Stimulated activated CD4-positive, alpha-beta T cell treated with anti-CD3 and anti-CD28 coated beads, Interleukin-15, amount 100 ng/mL, for 1 hour (primary cell): ENCODE data around the gene NME9.

Experiments used
- DNase-seq, 2 donors: peaks; one replicate each; pipeline ENCODE4 v3.0.0-alpha.2; 2020; ENCODE audit warnings: low read depth in 1 of 2, low spot score in 1 of 2

The NME9 gene

GRCh38 chr3:138363322-138363721, 33.7 kb upstream of the NME9 start:
- no peak for DNase-seq

GRCh38 chr3:138362538-138362937, 32.9 kb upstream of the NME9 start:
- DNase-seq, result no peak

GRCh38 chr3:138361561-138361971, 31.9 kb upstream of the NME9 start:
- DNase-seq, result no peak

- no peak for DNase-seq
Observed at GRCh38 chr3:138360869-138361525, 31.3 kb upstream of the NME9 start.

- DNase-seq, result no peak
Observed at GRCh38 chr3:138359919-138360868, 30.5 kb upstream of the NME9 start.

- DNase-seq, result no peak
Observed at GRCh38 chr3:138359148-138359918, 29.7 kb upstream of the NME9 start.

- no peak for DNase-seq
Observed at GRCh38 chr3:138356730-138357405, 27.2 kb upstream of the NME9 start.

- no peak for DNase-seq
Observed at GRCh38 chr3:138355071-138355470, 25.4 kb upstream of the NME9 start.

GRCh38 chr3:138354376-138354775, 24.7 kb upstream of the NME9 start:
- DNase-seq, result no peak

GRCh38 chr3:138351916-138352550, 22.4 kb upstream of the NME9 start:
- no peak for DNase-seq

GRCh38 chr3:138351151-138351550, 21.5 kb upstream of the NME9 start:
- DNase-seq, result no peak

- DNase-seq, result no peak
Observed at GRCh38 chr3:138349926-138350665, 20.4 kb upstream of the NME9 start.

GRCh38 chr3:138348754-138349739, 19.4 kb upstream of the NME9 start:
- DNase-seq, result no peak

- DNase-seq, result peak in 1 of 2 donors; percentile 6
Observed at GRCh38 chr3:138347960-138348753, 18.5 kb upstream of the NME9 start, which contains the start of gene MRAS. MRAS (plus strand) TSS chr3:138348579; CDS start chr3:138372884, 24,305 bp downstream.

- DNase-seq, result no peak
Observed at GRCh38 chr3:138344754-138345153, 15.1 kb upstream of the NME9 start.

GRCh38 chr3:138340511-138340910, 10.9 kb upstream of the NME9 start:
- no peak for DNase-seq

- DNase-seq, result no peak
Observed at GRCh38 chr3:138338811-138339210, 9.2 kb upstream of the NME9 start.

- no peak for DNase-seq
Observed at GRCh38 chr3:138338244-138338643, 8.6 kb upstream of the NME9 start.
